Activated naive CD4-positive, alpha-beta T cell treated with anti-CD3 and anti-CD28 coated beads, Interleukin-2, amount 50 U/mL, for 72 hours (primary cell): ENCODE data around the gene C17orf113. TPM values are rescaled to one million over a fixed set of nuclear protein-coding genes. Genes with fewer than 3 reads are reported as not detected.
"Not testable (repeated sequence)": the region's sequence is repeated elsewhere in the genome, so short reads cannot be mapped to it uniquely, and the experiment has no call there.

Source experiments
- ATAC-seq, 2 donors: fragments of 150-1000 bp; cut with Tn5 transposase; 2 replicates each; pipeline ENCODE4 v1.10.0; 2021; ENCODE audit warnings: mild to moderate bottlenecking in 2 of 2, moderate library complexity in 2 of 2
- DNase-seq, 2 donors: peaks; one replicate each; pipeline ENCODE4 v3.0.0; 2021 to 2022; ENCODE audit warnings: low spot score in 2 of 2
- H3K27ac Mint-ChIP-seq, 2 donors: one replicate each; pipeline ENCODE4 v1.8.0; 2022; ENCODE audit warnings: mild to moderate bottlenecking in 2 of 2, mixed read lengths in 2 of 2
- H3K36me3 Mint-ChIP-seq, 2 donors: one replicate each; pipeline ENCODE4 v1.8.0; 2022; ENCODE audit warnings: mixed read lengths in 2 of 2
- H3K9me3 Mint-ChIP-seq, 2 donors: one replicate each; pipeline ENCODE4 v1.8.0; 2022; ENCODE audit warnings: mixed read lengths in 2 of 2
- total RNA-seq, 2 donors: library from RNA; stranded (reverse); gene quantifications; one replicate each; pipeline ENCODE4 v1.2.3, GENCODE V29; 2022

The C17orf113 gene
- total RNA-seq, 2 donors from 2014 or later, result 0.16 to 0.37 TPM

- H3K36me3 Mint-ChIP-seq, result peaks cover 11 to 15% of the 10 kb centered on the region in 2 donors
- H3K27ac Mint-ChIP-seq, DNase-seq, H3K9me3 Mint-ChIP-seq, ATAC-seq: not testable (repeated sequence)
Observed at GRCh38 chr17:42012363-42012762, 38.0 kb downstream of the C17orf113 start.

- peaks cover 0 to 2% of the 10 kb centered on the region in 2 donors for H3K36me3 Mint-ChIP-seq
- DNase-seq (no peak), ATAC-seq (no peak)
- H3K27ac Mint-ChIP-seq, result peak overlapping the region; percentile 4 to 54
- no peaks in the 10 kb centered on the region for H3K9me3 Mint-ChIP-seq
Observed at GRCh38 chr17:42010898-42011516, 39.4 kb downstream of the C17orf113 start.

GRCh38 chr17:42010266-42010680 is 40.1 kb downstream of the C17orf113 start:
- H3K9me3 Mint-ChIP-seq, H3K36me3 Mint-ChIP-seq, ATAC-seq, DNase-seq: not testable (repeated sequence)
- peak overlapping the region in 1 of 2 donors; percentile 54 for H3K27ac Mint-ChIP-seq

- no peaks in the 10 kb centered on the region for H3K36me3 Mint-ChIP-seq
- ATAC-seq, result no peak
- DNase-seq, result no peak
- no peak overlapping the region for H3K27ac Mint-ChIP-seq
- H3K9me3 Mint-ChIP-seq, result no peaks in the 10 kb centered on the region
Observed at GRCh38 chr17:42009170-42009569, 41.2 kb downstream of the C17orf113 start.

- Mint-ChIP-seq H3K9me3 (no peaks in the 10 kb centered on the region), H3K36me3 (no peaks in the 10 kb centered on the region), H3K27ac (peak overlapping the region in 1 of 2 donors; percentile 72)
- DNase-seq (no peak), ATAC-seq (no peak)
Observed at GRCh38 chr17:42005166-42005565, 45.2 kb downstream of the C17orf113 start.

- Mint-ChIP-seq H3K27ac (no peak overlapping the region), H3K9me3 (no peaks in the 10 kb centered on the region), H3K36me3 (no peaks in the 10 kb centered on the region)
- ATAC-seq (no peak), DNase-seq (no peak)
Observed at GRCh38 chr17:42002792-42003301, 47.6 kb downstream of the C17orf113 start.

- DNase-seq (no peak), ATAC-seq (no peak)
- H3K27ac Mint-ChIP-seq, result no peak overlapping the region
- H3K9me3 Mint-ChIP-seq, result no peaks in the 10 kb centered on the region
- H3K36me3 Mint-ChIP-seq, result no peaks in the 10 kb centered on the region
Observed at GRCh38 chr17:42002175-42002791, 48.1 kb downstream of the C17orf113 start.

- DNase-seq (no peak), ATAC-seq (no peak)
- H3K9me3 Mint-ChIP-seq, result no peaks in the 10 kb centered on the region
- peak overlapping the region in 1 of 2 donors; percentile 74 for H3K27ac Mint-ChIP-seq
- H3K36me3 Mint-ChIP-seq, result peaks cover 0 to 4% of the 10 kb centered on the region in 2 donors
Observed at GRCh38 chr17:42001729-42002128, 48.7 kb downstream of the C17orf113 start.

- no peak for ATAC-seq
- H3K36me3 Mint-ChIP-seq, result peaks cover 5 to 14% of the 10 kb centered on the region in 2 donors
- DNase-seq, result no peak
- H3K27ac Mint-ChIP-seq, result peak overlapping the region; percentile 22 to 74
- H3K9me3 Mint-ChIP-seq, result no peaks in the 10 kb centered on the region
Observed at GRCh38 chr17:42000413-42001133, 49.8 kb downstream of the C17orf113 start.

- Mint-ChIP-seq H3K9me3 (no peaks in the 10 kb centered on the region), H3K36me3 (peaks cover 9 to 20% of the 10 kb centered on the region in 2 donors), H3K27ac (peak overlapping the region in 1 of 2 donors; percentile 4)
- no peak for ATAC-seq
- no peak for DNase-seq
Observed at GRCh38 chr17:41998497-41998896, 51.9 kb downstream of the C17orf113 start.

- ATAC-seq (peak in 1 of 2 donors; percentile 31), DNase-seq (no peak)
- Mint-ChIP-seq H3K27ac (peak overlapping the region in 1 of 2 donors; percentile 75), H3K36me3 (peaks cover 9 to 20% of the 10 kb centered on the region in 2 donors), H3K9me3 (no peaks in the 10 kb centered on the region)
Observed at GRCh38 chr17:41996855-41997164, 53.6 kb downstream of the C17orf113 start.

- ATAC-seq (no peak), DNase-seq (no peak)
- peaks cover 9 to 33% of the 10 kb centered on the region in 2 donors for H3K36me3 Mint-ChIP-seq
- H3K27ac Mint-ChIP-seq, result peak overlapping the region in 1 of 2 donors; percentile 52
- H3K9me3 Mint-ChIP-seq, result no peaks in the 10 kb centered on the region
Observed at GRCh38 chr17:41992576-41992975, 57.8 kb downstream of the C17orf113 start.

GRCh38 chr17:41989702-41990419 is 60.5 kb downstream of the C17orf113 start:
- peak overlapping the region in 1 of 2 donors; percentile 23 for H3K27ac Mint-ChIP-seq
- ATAC-seq (no peak), DNase-seq (no peak)
- H3K9me3 Mint-ChIP-seq, result no peaks in the 10 kb centered on the region
- H3K36me3 Mint-ChIP-seq, result peaks cover 2 to 22% of the 10 kb centered on the region in 2 donors

- no peaks in the 10 kb centered on the region for H3K9me3 Mint-ChIP-seq
- peak overlapping the region; percentile 34 to 81 for H3K27ac Mint-ChIP-seq
- DNase-seq (no peak), ATAC-seq (no peak)
- peaks cover 0 to 26% of the 10 kb centered on the region in 2 donors for H3K36me3 Mint-ChIP-seq
Observed at GRCh38 chr17:41988418-41988817, 62.0 kb downstream of the C17orf113 start.
